Vagina (tissue), 2 donors: ENCODE data around the gene CPNE6.
"Not testable (repeated sequence)": the region's sequence is repeated elsewhere in the genome, so short reads cannot be mapped to it uniquely, and the experiment has no call there.

Experiments used
- CTCF ChIP-seq, 3 experiments: fragments of 450-650 bp in 2 of 3; fragments of 200-600 bp in 1 of 3; sonication (generic) in 1 of 3; IDR thresholded peaks; one replicate each; pipeline ENCODE4 v1.5.1; 2017 to 2019; ENCODE audit warnings: antibody characterized with exemption in 3 of 3, mild to moderate bottlenecking in 2 of 3, moderate library complexity in 2 of 3
- POLR2A ChIP-seq, 2 donors: fragments of 450-650 bp; IDR thresholded peaks; one replicate each; pipeline ENCODE4 v1.6.1; 2017; ENCODE audit warnings: antibody characterized with exemption in 2 of 2, mild to moderate bottlenecking in 2 of 2, moderate library complexity in 2 of 2
- POLR2AphosphoS5 ChIP-seq, 2 donors: sonication (generic); formaldehyde crosslinking; IDR thresholded peaks; one replicate each; pipeline ENCODE4 v1.9.0; 2017; ENCODE audit warnings: antibody characterized with exemption in 2 of 2, mild to moderate bottlenecking in 2 of 2, low read depth in 1 of 2; ENCODE audit not compliant: insufficient read depth in 1 of 2

- not testable (repeated sequence) for TF ChIP-seq CTCF (IDR thresholded peaks at IDR 0.05); POLR2A (IDR thresholded peaks at IDR 0.05); POLR2AphosphoS5 (IDR thresholded peaks at IDR 0.05; ENCODE audit: insufficient read depth in 1 of 2, low read depth in 1 of 2)
Measured at GRCh38 chr14:24031331-24031730, 40.0 kb upstream of the CPNE6 start.
